Measurements from ENCODE around the gene NUDT16L1.
"Not testable (repeated sequence)": the region's sequence is repeated elsewhere in the genome, so short reads cannot be mapped to it uniquely, and the experiment has no call there.

The NUDT16L1 gene

GRCh38 chr16:4693296-4693955, at the start of gene NUDT16L1:
TSS of gene NUDT16L1 (plus strand) at chr16:4693562. CDS start at chr16:4693727, 165 bp downstream.
- no peak for TF ChIP-seq CTCF (IDR thresholded peaks at IDR 0.05; ENCODE audit: low read depth, low read length)
- peak within 1 kb of the TSS; percentile 80 for H3K4me3 ChIP-seq (ENCODE audit: low read depth, low read length)

- no peak for TF ChIP-seq CTCF (IDR thresholded peaks at IDR 0.05; ENCODE audit: low read depth, low read length)
- H3K4me3 ChIP-seq (ENCODE audit: low read depth, low read length), result no peak overlapping the region
Observed at GRCh38 chr16:4646773-4647643, 46.4 kb upstream of the NUDT16L1 start.

GRCh38 chr16:4647644-4647980, 45.8 kb upstream of the NUDT16L1 start:
- TF ChIP-seq CTCF (IDR thresholded peaks at IDR 0.05; ENCODE audit: low read depth, low read length), result no peak
- no peak overlapping the region for H3K4me3 ChIP-seq (ENCODE audit: low read depth, low read length)

- no peak overlapping the region for H3K4me3 ChIP-seq (ENCODE audit: low read depth, low read length)
- no peak for TF ChIP-seq CTCF (IDR thresholded peaks at IDR 0.05; ENCODE audit: low read depth, low read length)
Observed at GRCh38 chr16:4648917-4649316, 44.4 kb upstream of the NUDT16L1 start.

- no peak overlapping the region for H3K4me3 ChIP-seq (ENCODE audit: low read depth, low read length)
- TF ChIP-seq CTCF (IDR thresholded peaks at IDR 0.05; ENCODE audit: low read depth, low read length), result no peak
Observed at GRCh38 chr16:4649744-4650442, 43.5 kb upstream of the NUDT16L1 start.

- TF ChIP-seq CTCF (IDR thresholded peaks at IDR 0.05; ENCODE audit: low read depth, low read length), result peak; percentile 69
- H3K4me3 ChIP-seq (ENCODE audit: low read depth, low read length), result not testable (repeated sequence)
Observed at GRCh38 chr16:4650443-4651074, 42.8 kb upstream of the NUDT16L1 start.
